Fibroblast of skin of right quadriceps (primary cell): Measurements from ENCODE around the gene CHORDC1.
A peak's percentile ranks its signal among the peaks of the same experiment; 100 is the strongest.
"Not testable (repeated sequence)": the region's sequence is repeated elsewhere in the genome, so short reads cannot be mapped to it uniquely, and the experiment has no call there.

Experiments
- DNase-seq: peaks from one replicate; pipeline ENCODE4 v3.0.0-alpha.2; 2013

CHORDC1 gene

DNA sequence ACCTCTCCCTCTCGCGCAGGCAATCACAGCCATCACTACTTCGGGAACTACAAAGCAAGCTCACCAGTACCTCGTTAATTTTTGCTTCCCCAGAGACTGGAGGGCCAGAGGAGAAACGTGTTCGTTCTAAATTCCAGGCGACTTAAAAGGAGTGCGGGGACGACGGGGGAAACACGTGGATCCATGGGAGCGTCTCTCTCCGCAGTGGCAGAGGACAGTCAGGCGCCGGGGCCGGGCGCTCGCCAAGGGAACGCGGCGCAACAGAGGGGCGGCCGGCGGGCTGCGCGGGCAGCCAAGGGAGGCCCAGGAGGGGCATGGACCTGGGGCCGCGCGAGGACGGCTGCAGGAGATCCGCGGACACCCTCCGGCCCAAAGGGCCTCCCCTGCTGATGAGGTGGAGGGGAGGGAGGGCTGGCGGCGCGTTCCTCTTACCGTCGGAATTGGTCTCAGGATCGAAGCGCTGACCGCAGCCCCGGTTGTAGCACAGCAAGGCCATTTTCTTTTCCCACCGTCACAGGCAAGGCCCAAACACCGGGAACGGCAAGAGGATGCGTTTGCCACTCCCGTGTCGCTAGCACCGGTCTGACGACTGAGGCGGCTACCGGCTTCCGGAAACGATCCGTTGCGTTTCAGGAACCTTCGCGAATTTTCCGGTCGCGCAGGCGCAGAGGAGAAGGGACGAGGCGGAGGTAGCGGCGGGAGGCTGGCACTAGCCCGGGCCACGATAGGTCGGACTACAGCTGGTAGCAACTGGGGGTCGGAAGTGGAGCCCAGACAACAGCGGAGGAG lies at the start of gene CHORDC1:
TSS of gene CHORDC1 (minus strand) at position 591 of the 789 bp plus-strand sequence. CDS start at position 496, 95 bp downstream.
- peak; percentile 83 for DNase-seq

DNA sequence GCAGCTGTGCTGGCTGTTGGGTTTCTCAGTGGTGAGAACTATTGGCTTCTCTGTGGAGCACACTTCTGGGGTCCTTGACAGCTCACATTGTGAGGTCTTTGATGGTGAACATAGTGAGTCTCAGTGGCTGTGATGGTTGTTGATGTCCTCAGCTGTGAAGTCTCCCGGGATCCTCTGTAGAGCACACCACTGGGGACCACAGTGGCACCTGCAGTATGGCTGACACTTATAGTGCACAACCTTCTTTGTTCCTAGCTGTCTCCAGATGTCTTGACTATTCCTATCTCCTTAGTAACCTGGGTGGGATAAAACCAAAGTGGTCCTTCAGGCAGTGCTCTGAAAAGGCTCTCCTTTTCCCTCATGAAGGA lies 34.3 kb upstream of the CHORDC1 start:
- no peak for DNase-seq

DNA sequence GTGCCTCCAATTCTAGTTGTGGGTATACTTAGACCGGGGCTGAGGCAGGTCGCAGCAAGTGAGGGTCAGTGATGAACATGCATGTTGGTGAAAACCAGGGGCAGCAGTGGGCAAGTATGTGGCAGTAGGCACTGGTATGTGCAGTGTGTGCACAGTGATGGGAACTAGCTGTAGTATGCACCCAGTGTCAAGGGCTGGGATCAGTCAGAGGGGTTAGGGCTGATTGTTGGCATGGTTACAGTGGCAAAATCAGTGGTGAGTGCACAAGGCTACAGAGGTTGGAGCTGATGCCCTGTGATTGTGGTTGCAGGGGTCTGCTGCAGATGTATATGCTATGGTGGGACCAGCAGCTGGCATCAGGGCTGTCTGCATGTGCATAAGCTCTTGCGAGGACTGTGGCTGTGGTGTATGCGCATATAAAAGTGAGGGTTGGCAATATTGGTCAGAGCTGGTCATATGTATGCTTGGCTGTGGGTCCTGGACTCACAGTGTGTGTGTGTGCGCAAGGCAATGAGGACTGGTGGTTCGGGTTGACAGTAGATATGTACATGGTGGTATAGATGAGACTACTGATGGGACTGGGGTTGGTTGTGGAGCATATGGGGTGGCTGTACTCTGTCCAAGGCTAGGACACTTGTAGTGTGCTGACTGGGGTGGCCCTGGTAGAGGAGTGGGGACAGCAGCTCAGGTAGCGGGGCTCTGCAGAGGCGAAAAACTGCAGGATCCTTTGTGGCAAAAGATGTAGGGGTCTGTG lies 33.7 kb upstream of the CHORDC1 start:
- DNase-seq: no peak

DNA sequence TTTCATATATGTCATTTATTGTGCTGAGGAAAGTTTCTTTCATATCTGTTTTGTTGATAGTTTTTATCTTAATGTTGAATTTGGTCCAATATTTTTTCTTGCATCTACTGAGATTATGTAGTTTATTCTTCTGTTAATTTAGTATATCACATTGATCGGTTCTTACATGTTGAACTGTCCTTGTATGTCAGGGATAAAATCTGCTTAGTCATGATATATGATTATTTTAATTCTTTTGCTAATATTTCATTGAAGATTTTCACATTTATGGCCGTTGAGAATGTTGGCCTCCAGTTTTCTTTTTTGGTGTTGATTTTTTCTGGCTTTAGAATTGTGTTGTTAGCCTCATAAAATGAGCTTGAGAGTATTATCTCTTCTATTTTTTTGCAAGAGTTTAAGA lies 31.2 kb upstream of the CHORDC1 start:
- DNase-seq: no peak

DNA sequence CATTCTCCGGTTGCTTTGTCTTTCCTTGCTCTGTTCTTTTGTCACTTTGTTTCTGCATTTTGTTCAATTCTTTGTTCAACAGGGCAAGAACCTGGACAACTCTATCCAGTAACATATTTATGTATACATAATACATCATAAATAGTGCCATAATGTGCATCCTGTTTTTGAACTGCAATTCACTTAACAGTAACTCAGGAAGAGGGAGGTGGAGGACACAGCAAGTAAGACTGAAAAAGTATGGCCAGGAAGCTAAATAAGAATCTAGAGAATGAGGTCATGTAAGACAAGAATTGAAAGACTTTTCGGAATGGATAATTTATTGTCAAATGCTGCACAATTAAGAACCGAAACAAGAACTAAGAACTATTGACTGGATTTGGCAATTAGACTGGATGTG lies 29.2 kb upstream of the CHORDC1 start:
- DNase-seq: no peak

DNA sequence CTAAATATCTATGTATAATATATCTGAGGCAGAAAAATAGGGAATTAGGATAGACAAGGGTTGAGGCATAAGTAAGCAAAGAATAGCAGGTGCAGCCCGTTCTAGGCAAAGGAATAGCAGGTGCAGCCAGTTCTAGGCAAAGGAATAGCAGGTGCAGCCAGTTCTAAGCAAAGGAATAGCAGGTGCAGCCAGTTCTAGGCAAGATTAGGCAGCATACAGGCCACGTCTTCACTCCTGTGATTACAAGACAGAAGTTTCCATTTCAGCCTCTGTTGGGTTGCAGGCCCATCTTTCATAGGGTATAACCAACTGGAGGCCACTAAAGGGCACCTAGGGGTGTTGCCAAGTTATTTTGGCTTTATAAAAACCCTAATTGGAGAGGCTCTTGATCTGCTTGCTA lies 28.8 kb upstream of the CHORDC1 start:
- DNase-seq: no peak

DNA sequence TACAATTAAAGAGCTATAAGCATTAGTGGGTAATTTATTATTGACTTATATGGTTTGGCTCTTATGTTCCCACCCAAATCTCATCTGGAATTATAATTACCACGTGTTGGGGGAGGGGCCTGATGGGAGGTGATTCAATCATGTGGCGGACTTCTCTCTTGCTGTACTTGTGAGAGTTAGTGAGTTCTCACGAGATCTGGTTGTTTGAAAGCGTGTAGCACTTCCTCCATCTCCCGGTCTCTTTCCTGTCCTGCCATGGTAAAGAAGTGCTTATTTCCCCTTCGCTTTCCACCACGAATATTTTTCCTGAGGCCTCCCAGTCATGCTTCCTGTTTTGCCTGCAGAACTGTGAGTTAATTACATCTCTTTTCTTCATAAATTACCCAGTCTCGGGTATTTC lies 28.1 kb upstream of the CHORDC1 start:
- no peak for DNase-seq

DNA sequence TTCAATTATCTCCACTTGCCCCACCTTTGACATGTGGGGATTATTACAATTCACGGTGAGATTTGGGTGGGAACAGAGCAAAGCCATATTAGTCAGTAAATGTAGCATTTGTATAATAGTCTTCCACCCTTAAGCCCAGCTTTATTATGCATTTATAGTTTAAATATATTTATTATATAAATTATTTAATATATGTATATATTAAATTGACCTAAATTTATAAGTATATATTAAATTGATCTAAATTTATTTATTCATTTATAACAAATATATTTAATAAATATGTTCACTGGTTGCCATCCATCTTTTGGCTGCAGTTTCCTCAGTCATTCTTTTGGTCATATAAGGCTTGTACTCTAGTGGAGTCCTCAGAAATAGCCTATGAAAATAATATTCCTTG lies 23.6 kb upstream of the CHORDC1 start:
- no peak for DNase-seq

DNA sequence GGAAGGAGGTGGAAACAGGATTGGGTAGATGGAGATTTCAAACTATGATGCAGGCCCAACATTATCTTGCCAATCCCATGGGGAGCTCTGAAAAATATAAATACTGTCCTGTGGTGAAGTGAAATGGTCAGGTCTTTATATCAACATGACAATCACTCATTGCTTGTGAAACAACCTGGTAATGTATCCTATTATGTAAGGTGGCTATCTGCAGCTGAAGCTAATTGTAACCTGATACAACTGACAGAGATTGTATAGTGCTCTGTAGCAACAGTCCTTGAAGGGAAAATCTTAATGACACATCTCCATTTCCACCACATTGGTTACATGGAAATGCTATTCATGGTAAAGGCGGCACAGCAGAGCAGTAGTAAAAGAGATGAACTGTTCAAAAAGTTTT lies 20.7 kb upstream of the CHORDC1 start:
- no peak for DNase-seq

DNA sequence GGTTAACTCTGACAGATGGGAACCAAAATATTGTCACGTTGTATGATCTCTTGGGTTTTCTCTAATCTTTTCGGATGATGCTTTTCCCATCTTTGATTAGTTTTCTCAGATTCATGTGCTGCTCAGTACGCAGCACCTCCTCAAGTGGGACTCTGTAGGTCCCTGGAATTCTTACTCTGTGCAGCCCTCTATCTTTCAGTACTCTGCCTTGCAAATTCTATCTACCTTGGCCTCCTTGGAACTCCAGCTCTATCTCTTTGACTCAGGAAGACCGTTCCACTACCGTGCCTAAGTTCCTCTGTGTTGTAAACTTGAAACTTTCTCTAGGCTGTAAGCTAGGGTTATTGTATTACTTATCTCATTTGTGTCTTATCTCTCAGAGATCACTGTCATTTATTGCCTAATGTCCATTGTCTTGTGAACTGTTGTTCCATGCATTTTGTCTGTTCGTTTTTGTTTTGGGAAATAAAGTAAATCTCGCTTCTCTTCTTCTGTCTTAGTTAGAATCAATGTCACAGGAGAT lies 20.1 kb upstream of the CHORDC1 start:
- no peak for DNase-seq

DNA sequence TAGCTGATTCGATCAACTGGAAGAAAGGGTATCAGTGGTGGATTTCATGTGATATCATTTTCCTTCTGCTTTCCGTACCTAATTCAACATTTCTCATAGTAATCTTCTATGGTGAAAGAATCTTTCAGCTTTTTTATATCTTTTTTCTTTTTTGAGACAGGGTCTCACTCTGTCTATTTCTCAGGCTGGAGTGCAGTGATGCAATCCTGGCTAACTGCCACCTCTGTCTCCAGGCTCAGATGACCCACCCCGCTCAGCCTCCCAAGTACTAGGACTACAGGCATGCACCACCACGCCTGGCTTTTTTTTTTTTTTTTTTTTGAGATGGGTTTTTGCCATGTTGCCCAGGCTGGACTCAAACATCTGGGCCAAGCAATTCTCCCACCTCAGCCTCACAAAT lies 18.6 kb upstream of the CHORDC1 start:
- DNase-seq: no peak

DNA sequence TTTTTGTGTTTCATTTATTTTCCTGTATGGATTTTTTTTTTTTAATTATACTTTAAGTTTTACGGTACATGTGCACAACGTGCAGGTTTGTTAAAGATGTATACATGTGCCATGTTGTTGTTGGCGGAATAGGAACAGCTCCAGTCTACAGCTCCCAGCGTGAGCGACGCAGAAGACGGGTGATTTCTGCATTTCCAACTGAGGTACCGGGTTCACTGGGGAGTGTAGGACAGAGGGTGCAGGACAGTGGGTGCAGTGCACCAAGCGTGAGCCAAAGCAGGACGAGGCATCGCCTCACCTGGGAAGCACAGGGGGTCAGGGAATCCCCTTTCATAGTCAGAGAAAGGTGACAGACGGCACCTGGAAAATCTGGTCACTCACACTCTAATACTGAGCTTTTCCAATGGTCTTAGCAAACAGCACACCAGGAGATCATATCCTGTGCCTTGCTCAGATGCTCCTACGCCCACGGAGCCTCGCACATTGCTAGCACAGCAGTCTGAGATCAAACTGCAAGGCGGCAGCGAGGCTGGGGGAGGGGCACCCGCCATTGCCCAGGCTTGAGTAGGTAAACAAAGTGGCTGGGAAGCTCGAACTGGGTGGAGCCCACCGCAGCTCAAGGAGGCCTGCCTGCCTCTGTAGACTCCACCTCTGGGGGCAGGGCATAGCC lies 17.3 kb upstream of the CHORDC1 start:
- not testable (repeated sequence) for DNase-seq

DNA sequence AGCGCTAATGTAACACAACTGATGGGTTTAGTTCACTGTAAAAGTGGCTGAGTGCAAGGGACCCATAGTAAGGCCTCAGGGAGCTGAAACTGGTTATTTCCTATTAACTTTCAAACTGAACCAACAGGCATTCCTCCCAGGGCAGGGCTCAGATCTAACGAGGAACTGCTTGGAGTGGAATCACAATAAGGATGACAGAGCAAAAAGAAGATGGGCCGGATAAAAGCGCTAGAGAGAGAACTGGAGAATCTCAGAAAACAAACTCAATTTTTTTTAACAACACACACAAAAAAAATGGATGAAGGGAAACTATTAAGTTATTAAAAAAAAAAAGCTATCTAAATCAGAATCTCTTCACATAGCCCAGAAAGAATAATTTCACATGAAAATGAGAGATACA lies 14.2 kb upstream of the CHORDC1 start:
- DNase-seq: no peak

DNA sequence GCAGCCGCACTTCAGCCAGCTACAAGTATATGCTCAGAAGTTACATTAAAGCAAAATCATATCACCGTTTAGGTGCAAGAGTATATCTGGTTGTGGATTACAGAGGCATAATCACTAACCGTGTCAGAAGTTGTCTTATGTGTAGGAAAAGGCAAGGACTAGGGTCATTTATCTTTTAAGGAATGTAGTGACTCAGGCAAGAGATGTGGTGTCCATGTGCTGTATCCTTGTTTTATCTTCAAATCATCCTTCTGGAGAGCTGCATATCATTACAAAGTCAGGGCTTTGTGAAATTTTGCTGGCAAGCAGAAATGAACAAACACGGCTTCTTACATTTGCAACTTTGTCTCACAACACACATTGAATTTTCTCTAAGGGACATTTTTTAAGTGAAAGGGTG lies 12.7 kb upstream of the CHORDC1 start:
- no peak for DNase-seq

DNA sequence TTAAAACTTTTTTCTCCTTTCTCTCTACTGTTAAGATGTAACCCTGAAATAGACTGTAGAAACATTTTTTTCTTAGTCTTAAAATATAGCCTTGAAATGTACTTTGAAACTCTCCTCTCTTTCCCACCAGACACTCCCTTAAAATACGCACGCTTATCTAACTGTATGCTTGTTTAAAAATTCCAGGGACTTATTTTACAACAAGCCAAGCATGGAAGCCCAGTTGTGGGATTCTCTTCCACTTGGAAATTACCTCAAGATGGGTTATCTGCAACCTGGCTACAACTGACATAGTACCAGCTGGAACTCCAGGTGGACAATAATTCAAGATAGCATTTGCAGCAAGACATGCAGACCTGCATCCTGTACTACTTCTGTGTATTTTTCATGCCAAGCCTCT lies 12.1 kb upstream of the CHORDC1 start:
- no peak for DNase-seq

DNA sequence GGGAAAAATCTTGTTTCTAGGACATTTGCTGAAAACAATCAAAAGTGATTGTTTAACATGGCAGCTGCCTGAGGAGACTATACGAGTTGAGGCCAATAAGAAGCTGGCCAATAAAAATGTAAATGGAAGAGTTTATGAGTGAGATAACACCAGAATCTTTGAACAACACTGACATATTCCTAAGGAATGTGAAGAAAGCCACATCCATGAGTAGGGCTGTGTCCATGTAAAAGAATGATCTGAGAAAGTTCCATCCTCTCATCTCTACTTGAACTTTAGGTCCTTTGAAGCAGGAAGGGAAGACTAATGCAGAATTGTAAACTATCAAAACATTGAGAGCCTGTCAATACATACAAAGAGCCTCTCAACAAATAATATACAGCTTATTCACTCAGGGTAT lies 6.9 kb upstream of the CHORDC1 start:
- DNase-seq: no peak

DNA sequence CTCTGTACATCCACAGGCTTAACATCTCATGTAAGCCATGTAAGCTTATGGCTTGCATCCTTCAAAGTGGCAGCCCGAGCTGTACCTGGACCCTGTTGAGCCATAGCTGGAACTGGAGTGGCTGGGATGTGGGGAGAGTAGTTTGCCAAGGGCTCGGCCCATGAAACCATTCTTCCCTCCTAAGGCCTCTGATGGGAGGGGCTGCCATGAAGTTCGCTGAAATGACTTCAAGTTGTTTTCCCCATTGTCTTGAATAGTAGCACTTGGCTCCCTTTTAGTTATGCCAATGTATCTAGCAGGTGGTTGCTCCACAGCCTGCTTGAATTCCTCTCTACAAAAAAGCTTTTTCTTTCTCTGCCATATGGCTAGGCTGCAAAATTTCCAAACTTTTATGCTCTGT lies 5.2 kb upstream of the CHORDC1 start:
- no peak for DNase-seq

DNA sequence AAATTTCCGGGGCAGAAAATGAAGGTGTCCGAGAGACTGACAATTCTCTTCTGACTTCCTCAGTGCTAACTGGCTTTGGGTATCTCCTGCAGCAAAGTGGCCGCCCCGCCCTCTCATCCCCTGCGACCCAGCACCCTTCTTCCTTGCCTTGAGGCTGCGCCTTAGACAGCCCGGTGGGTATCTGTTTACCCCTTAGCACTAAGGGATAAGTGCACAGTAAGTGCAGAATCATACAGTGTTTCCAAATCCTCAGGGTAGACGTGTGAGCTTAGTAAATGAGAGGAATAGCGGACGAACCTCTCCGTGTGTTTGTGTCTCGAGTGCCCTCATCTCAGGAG lies 368 bp upstream of the CHORDC1 start:
- no peak for DNase-seq

DNA sequence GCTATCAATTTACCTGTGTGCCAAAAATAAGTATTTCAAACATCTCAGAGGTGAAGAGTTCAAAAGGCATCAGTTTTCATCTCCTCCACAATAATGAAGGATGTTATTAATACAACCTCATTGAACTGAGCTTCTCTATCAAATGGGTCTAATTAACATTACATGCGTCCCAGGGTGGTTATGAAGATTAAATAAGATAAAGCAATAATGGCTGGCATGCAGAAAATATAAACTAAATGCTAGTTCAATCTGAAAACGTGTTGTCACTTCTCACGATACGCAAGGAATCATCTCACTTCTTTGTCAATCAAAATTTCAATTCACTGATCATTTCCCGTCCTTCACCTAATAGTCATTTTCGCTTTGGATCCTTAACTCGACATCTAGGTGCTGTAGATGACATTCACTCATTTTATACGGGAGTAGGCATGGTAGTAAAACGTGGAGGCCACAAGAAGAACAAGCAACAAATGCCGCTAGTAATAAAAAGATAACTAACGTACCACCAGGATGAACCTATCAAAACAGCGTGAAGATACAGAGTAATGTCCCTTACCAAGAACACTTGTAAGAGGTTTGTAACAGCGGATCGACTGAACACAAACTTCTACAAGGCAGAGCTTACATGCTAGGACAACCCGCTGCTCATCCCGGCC lies 918 bp downstream of the CHORDC1 start:
- no peak for DNase-seq

DNA sequence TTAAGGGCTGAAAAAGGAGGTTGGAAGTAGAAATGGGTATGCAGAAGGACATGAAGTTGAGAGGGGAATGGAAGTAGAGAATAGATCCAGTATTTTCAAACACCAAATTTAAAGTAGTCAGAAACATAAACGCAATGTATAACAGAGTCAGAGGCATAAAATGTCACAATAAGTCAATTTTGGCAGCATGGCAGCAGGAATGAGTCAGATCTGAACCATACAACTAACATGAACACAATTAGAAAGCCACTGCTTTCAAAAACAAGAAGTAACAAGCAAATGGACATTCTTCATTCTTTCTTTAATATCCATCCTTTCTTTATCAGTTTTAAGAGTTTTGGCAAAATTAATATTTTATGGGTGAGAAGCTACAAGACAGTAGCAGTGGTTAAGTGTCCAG lies 2.5 kb downstream of the CHORDC1 start:
- DNase-seq: peak; percentile 53

DNA sequence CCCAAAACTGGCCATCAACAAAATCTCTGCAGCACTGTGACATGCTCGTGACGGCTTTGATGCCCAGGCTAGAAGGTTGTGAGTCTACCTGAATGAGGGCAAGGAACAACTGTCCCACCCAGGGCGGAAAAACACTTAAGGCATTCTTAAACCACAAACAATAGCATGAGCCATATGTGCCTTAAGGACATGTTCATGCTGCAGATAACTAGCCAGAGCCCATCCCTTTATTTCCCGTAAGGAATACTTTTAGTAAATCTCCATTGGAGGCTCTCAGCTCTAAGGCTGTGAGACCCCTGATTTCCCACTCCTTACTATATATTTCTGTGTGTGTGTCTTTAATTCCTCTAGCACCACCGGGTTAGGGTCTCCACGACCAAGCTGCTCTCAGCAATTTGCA lies 3.4 kb downstream of the CHORDC1 start:
- DNase-seq: no peak

DNA sequence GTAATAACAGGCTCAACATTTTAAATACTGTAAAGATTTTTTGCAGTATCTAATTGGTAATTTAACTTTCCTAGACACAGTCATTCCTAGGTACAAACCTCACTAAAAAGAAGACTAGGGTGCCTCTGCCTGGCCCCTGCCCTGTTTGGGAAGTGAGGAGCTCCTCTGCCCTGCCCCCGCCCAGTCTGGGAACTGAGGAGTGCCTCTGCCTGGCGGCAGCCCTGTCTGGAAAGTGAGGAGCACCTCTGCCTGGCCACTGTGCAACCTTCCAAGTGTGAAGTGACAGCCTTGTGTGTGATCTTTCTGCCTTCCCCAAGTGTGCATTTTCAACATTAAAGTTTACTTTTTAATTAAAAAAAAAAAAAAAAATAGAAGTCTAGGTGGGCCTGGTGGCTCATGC lies 4.2 kb downstream of the CHORDC1 start:
- DNase-seq: no peak

DNA sequence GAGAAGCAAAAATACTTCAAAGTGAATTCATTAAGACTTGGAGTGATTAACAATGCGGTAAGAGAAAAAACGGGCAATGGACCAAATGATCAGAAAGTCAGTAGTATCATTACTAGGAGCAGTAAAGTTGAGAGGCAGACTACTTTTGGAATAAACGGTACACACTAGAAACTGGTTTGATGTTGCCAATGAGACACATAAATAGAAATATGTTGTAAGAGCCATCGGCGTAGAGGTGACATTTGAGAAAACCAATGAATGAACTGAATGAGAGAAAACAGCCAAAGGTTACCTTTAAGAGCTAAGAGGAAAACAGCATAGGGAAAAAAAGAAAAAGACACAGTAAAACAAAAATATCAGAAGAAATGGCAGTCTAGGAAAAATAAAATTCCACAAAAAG lies 6.2 kb downstream of the CHORDC1 start:
- DNase-seq: no peak
